SJCRH30 (cell line): ENCODE results near the gene MRC2. TPM values are rescaled to one million over a fixed set of nuclear protein-coding genes. Genes with fewer than 3 reads are reported as not detected.

Source experiments
- DNase-seq, 2 experiments: peaks; one replicate each; pipeline ENCODE4 v3.0.0-alpha.2; 2015 to 2020
- H3K27ac ChIP-seq: fragments of 250-450 bp; sonication (Bioruptor Pico); 2 replicates; pipeline ENCODE4 v1.5.1; 2020; ENCODE audit warnings: mild to moderate bottlenecking, moderate library complexity
- H3K27me3 ChIP-seq: fragments of 250-450 bp; sonication (Bioruptor Pico); 2 replicates; pipeline ENCODE4 v1.5.1; 2020; ENCODE audit warnings: mild to moderate bottlenecking, moderate library complexity
- H3K36me3 ChIP-seq: fragments of 250-450 bp; sonication (Bioruptor Pico); 2 replicates; pipeline ENCODE4 v1.5.1; 2020; ENCODE audit warnings: mild to moderate bottlenecking, moderate library complexity
- H3K4me1 ChIP-seq: fragments of 250-450 bp; sonication (Bioruptor Pico); 2 replicates; pipeline ENCODE4 v1.5.1; 2020; ENCODE audit warnings: mild to moderate bottlenecking, moderate library complexity
- H3K4me3 ChIP-seq: fragments of 250-450 bp; sonication (Bioruptor Pico); 2 replicates; pipeline ENCODE4 v1.5.1; 2020; ENCODE audit warnings: mild to moderate bottlenecking, moderate library complexity
- H3K9me3 ChIP-seq: fragments of 250-450 bp; sonication (Bioruptor Pico); replicated peaks from 2 replicates; pipeline ENCODE4 v1.5.1; 2020; ENCODE audit warnings: mild to moderate bottlenecking, moderate library complexity
- total RNA-seq: library from RNA; depleted of rRNA; stranded (reverse); fragments of >200 nt; shearing (Covaris generic); gene quantifications from 2 replicates; pipeline ENCODE4 v1.2.3, GENCODE V29; 2014

The MRC2 gene
- total RNA-seq, 1 experiment from 2014 or later: 4.5 TPM

GRCh38 chr17:62619417-62620155 lies 7.9 kb upstream of the MRC2 start:
- H3K27ac ChIP-seq: no peak overlapping the region
- peaks cover 21% of the 10 kb centered on the region for H3K4me1 ChIP-seq
- no peaks in the 10 kb centered on the region; the same call in 1 of the 2 replicates for H3K36me3 ChIP-seq
- DNase-seq: no peak
- H3K27me3 ChIP-seq: no peaks in the 10 kb centered on the region
- no peak overlapping the region for H3K4me3 ChIP-seq
- H3K9me3 ChIP-seq: no peaks in the 10 kb centered on the region

- Histone ChIP-seq H3K36me3 (no peaks in the 10 kb centered on the region; the same call in 1 of the 2 replicates), H3K27me3 (no peaks in the 10 kb centered on the region)
- no peak for DNase-seq
Observed at GRCh38 chr17:62621223-62621622, 6.2 kb upstream of the MRC2 start.

GRCh38 chr17:62625184-62625869 lies 2.1 kb upstream of the MRC2 start:
- no peak overlapping the region for H3K27ac ChIP-seq
- DNase-seq: no peak
- H3K36me3 ChIP-seq: no peaks in the 10 kb centered on the region
- no peaks in the 10 kb centered on the region for H3K9me3 ChIP-seq
- no peak overlapping the region for H3K4me3 ChIP-seq
- H3K4me1 ChIP-seq: peaks cover 5% of the 10 kb centered on the region
- H3K27me3 ChIP-seq: no peaks in the 10 kb centered on the region

More at GRCh38 chr17:62621223-62621622, 6.2 kb upstream of the MRC2 start:
- no peaks in the 10 kb centered on the region for H3K9me3 ChIP-seq
- peaks cover 22% of the 10 kb centered on the region for H3K4me1 ChIP-seq
- H3K27ac ChIP-seq: no peak overlapping the region
- H3K4me3 ChIP-seq: no peak overlapping the region

- no peak overlapping the region for H3K4me3 ChIP-seq
- H3K27ac ChIP-seq: no peak overlapping the region
- peaks cover 5% of the 10 kb centered on the region for H3K4me1 ChIP-seq
- H3K9me3 ChIP-seq: no peaks in the 10 kb centered on the region
- no peaks in the 10 kb centered on the region for H3K36me3 ChIP-seq
- H3K27me3 ChIP-seq: no peaks in the 10 kb centered on the region
- peak in 1 of 2 experiments; percentile 43 for DNase-seq
Observed at GRCh38 chr17:62625870-62626200, 1.6 kb upstream of the MRC2 start.

- Histone ChIP-seq H3K36me3 (no peaks in the 10 kb centered on the region), H3K27ac (peak overlapping the region; percentile 64), H3K4me3 (peak overlapping the region; percentile 70), H3K4me1 (peaks cover 5% of the 10 kb centered on the region), H3K27me3 (no peaks in the 10 kb centered on the region), H3K9me3 (no peaks in the 10 kb centered on the region)
- peak; percentile 44 to 51 for DNase-seq
Observed at GRCh38 chr17:62626719-62627218, 701 bp upstream of the MRC2 start.

GRCh38 chr17:62627904-62628633 lies 599 bp downstream of the MRC2 start:
- DNase-seq: peak; percentile 36 to 40
- H3K4me1 ChIP-seq: peaks cover 5% of the 10 kb centered on the region
- no peaks in the 10 kb centered on the region for H3K9me3 ChIP-seq
- peak overlapping the region; percentile 70 for H3K4me3 ChIP-seq
- H3K27ac ChIP-seq: peak overlapping the region; percentile 64; the same call in 1 of the 2 replicates
- no peaks in the 10 kb centered on the region for H3K36me3 ChIP-seq
- no peaks in the 10 kb centered on the region for H3K27me3 ChIP-seq

GRCh38 chr17:62628831-62629555 lies 1.5 kb downstream of the MRC2 start:
- no peak overlapping the region for H3K27ac ChIP-seq
- H3K9me3 ChIP-seq: no peaks in the 10 kb centered on the region
- DNase-seq: no peak
- no peaks in the 10 kb centered on the region for H3K27me3 ChIP-seq
- H3K4me1 ChIP-seq: peaks cover 5% of the 10 kb centered on the region
- no peaks in the 10 kb centered on the region for H3K36me3 ChIP-seq
- peak overlapping the region; percentile 70 for H3K4me3 ChIP-seq

GRCh38 chr17:62629556-62630364 lies 2.3 kb downstream of the MRC2 start:
- H3K4me1 ChIP-seq: peaks cover 5% of the 10 kb centered on the region
- no peaks in the 10 kb centered on the region for H3K9me3 ChIP-seq
- no peak overlapping the region for H3K4me3 ChIP-seq
- H3K27me3 ChIP-seq: no peaks in the 10 kb centered on the region
- no peak overlapping the region for H3K27ac ChIP-seq
- no peaks in the 10 kb centered on the region for H3K36me3 ChIP-seq
- no peak for DNase-seq

- H3K4me1 ChIP-seq: peaks cover 5% of the 10 kb centered on the region
- no peaks in the 10 kb centered on the region for H3K36me3 ChIP-seq
- no peak overlapping the region for H3K4me3 ChIP-seq
- no peak overlapping the region for H3K27ac ChIP-seq
- no peaks in the 10 kb centered on the region for H3K27me3 ChIP-seq
- no peaks in the 10 kb centered on the region for H3K9me3 ChIP-seq
- no peak for DNase-seq
Observed at GRCh38 chr17:62630365-62631085, 3.1 kb downstream of the MRC2 start.

GRCh38 chr17:62631086-62631935 lies 3.8 kb downstream of the MRC2 start:
- Histone ChIP-seq H3K4me1 (no peaks in the 10 kb centered on the region), H3K4me3 (no peak overlapping the region), H3K36me3 (no peaks in the 10 kb centered on the region), H3K27me3 (no peaks in the 10 kb centered on the region), H3K27ac (no peak overlapping the region), H3K9me3 (no peaks in the 10 kb centered on the region)
- no peak for DNase-seq

- Histone ChIP-seq H3K27ac (no peak overlapping the region), H3K4me1 (no peaks in the 10 kb centered on the region)
- DNase-seq: no peak
Observed at GRCh38 chr17:62631936-62632924, 4.8 kb downstream of the MRC2 start.

GRCh38 chr17:62637809-62638208 lies 10.3 kb downstream of the MRC2 start:
- Histone ChIP-seq H3K27ac (no peak overlapping the region), H3K36me3 (no peaks in the 10 kb centered on the region), H3K4me1 (no peaks in the 10 kb centered on the region), H3K4me3 (no peak overlapping the region), H3K9me3 (no peaks in the 10 kb centered on the region), H3K27me3 (no peaks in the 10 kb centered on the region)
- no peak for DNase-seq

More at GRCh38 chr17:62631936-62632924, 4.8 kb downstream of the MRC2 start:
- no peaks in the 10 kb centered on the region for H3K36me3 ChIP-seq
- H3K4me3 ChIP-seq: no peak overlapping the region
- H3K9me3 ChIP-seq: no peaks in the 10 kb centered on the region
- no peaks in the 10 kb centered on the region for H3K27me3 ChIP-seq
